HG02852 (cell line): ENCODE measurements around the gene CACNB4.
"Not testable (repeated sequence)": the region's sequence is repeated elsewhere in the genome, so short reads cannot be mapped to it uniquely, and the experiment has no call there.

Experiments
- ATAC-seq: cut with Tn5 transposase; IDR thresholded peaks from one replicate; pipeline ENCODE4 v1.9.1; 2021; ENCODE audit warnings: mild to moderate bottlenecking, moderate library complexity; ENCODE audit not compliant: unreplicated experiment

The CACNB4 gene

DNA sequence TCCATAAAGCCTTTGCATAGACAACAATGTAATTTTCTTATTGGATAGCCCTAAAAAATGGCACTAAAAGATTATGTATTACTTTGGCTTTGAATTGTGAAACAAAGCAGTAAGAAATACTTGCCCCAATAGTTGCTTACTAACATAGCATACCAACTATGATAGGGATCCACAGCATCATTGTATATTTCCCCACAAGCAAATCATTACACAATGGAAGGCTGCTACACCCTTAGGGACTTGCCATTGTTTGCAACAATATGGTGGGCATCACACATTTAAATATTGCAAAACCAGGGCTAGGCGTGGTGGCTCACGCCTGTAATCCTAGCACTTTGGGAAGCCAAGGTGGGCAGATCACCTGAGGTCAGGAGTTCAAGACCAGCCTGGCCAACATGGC is 74.4 kb downstream of the CACNB4 start:
- no peak for ATAC-seq

DNA sequence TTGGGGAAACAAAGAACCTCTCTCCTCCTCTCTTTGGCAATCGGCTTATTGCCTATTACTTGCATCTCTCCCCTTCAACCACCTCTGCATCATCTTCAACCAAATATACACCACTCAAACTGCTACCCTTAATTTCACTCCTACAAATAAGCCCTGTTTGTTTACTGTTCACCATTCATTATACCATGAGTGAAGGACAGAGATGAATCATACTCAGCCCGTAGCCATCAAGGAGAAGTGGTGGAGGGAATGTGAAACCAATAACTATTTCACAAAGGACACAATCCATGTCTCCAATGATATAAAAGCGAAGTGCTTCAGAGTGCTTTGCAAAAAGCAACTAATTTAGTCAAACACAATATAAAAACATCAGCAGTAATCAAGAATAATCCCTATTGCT is 76.8 kb downstream of the CACNB4 start:
- ATAC-seq: no peak

DNA sequence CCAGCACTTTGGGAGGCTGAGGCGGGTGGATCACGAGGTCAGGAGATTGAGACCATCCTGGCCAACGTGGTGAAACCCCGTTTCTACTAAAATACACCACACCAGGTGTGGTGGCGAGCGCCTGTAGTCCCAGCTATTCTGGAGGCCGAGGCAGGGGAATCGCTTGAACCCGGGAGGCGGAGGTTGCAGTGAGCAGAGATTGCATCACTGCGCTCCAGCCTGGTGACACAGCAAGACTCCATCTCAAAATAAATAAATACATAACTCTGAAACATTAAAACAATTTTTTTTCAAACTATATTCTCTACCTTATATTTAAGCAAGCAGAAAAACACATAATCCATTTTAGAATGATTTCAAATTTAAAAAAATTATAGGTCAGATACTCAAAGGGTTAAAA is 77.8 kb downstream of the CACNB4 start:
- ATAC-seq: not testable (repeated sequence)

DNA sequence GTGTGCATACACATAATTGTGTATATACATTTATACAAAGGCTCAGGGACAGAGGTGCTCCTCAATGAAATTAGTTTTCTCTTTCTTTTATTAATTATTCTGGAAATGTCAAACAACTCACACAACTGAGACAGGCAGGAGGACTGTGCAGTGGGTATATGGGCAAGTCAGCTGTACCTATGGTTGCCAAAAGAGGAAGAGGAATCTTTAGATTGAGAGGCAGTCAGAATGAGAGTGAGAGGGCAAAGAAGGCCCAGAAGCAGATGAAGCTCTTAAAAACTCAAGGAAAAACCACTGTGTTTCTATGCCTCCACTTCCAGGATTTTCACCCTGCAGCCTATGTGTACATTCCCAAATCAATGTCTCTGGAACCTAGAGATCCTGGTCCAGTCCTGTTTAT is 79.1 kb downstream of the CACNB4 start:
- no peak for ATAC-seq

DNA sequence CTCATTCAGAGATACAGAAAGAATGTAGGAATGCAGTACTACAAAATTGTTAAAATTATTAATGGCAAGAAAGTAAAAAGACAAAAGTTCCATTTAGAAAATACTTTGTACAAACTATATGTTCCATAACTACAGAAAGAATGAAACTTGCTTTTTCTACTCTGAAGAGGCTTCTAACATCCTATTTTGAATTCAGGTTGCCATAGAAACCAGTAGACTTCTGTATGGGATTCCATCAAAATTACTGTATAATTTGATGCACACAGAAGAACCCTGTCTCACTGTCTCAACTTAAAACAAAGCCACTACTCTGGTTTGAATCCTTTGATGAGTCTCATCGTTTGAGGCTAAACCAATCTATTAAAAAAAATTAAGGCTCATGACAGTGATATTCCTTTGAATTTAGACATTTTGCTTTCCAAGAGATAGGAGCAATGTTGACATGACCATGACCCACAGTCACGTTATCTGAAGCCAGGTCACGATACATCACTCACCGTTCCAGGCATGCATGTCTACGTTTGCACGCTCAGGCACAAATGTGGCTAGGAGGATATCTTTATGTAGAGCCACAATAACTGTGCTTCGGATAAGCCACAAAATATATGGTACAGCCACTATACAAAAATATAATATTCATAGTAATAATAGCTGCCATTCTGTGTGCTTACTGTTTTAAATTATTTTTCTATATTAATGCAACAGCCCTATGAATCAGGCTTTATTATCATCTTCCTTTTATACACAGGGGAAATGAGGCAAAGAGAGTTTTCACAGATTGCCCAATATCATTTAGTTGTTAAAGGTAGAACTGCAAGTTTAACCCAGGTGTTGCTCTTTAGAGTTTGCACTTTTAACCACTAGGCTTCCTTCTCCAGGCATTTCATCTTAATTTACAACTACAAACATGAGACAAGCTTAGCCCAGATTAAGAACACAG is 82.4 kb downstream of the CACNB4 start:
- no peak for ATAC-seq

GRCh38 chr2:152015552-152015951 is 83.3 kb downstream of the CACNB4 start:
- ATAC-seq: no peak

DNA sequence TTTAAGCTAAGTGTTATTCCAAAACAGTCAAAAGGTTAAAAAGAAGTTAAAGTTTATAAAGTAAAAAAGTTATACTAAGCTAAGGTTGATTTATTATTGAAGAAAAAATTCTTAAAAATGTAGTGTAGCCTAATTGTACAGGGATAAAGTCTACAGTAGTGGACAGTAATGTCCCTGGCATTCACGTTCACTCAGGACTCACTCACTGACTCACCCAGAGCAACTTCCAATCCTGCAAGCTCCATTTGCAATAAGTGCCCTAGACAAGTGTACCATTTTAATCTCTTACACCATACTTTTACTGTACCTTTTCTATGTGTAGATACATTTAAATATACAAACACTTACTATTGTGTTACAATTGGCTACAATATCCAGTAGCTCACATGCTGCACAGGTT is 86.1 kb downstream of the CACNB4 start:
- no peak for ATAC-seq

GRCh38 chr2:152011724-152012123 is 87.1 kb downstream of the CACNB4 start:
- no peak for ATAC-seq

- ATAC-seq: no peak
Measured at GRCh38 chr2:152005607-152006006, 93.2 kb downstream of the CACNB4 start.

- ATAC-seq: not testable (repeated sequence)
Measured at GRCh38 chr2:152003283-152003682, 95.6 kb downstream of the CACNB4 start.

- peak; percentile 70 for ATAC-seq
Measured at GRCh38 chr2:151999053-151999452, 99.8 kb downstream of the CACNB4 start.

DNA sequence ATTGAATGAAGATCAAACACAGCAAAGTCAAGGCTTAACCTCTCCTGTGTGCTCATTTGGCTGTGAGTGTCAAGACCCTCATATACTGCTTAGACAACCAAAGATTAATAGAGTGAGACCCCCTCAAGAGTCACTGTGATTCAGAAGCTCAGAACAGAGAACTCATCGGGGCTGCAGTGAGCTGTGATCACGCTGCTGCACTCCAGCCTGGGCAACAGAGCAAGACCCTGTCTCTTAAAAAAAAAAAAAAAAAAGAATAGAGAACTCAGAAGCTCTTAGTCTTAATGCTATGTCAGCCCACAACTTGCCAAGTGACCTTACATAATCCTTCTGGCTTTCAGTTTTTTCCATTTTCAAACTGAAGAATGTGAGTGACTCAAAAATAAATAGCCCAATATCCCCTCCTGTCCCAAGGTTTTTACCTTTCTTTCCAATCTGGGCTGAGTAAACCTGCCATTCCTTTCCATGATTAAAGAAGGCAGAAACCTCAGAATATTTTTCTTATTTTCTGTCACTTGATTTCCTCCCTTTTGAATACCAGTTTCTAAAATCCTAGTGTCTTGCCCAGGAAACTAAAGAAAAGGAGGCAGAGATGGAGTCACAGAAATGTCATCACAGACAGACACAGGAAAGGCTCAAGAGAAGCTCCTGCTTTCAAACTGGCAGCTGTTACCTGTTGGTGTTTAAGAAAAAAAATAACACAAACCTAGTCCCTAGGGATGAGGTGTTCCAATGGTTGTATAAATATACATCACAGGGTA is 102.4 kb downstream of the CACNB4 start:
- ATAC-seq: no peak

- ATAC-seq: no peak
Measured at GRCh38 chr2:151995161-151995557, 103.7 kb downstream of the CACNB4 start.

DNA sequence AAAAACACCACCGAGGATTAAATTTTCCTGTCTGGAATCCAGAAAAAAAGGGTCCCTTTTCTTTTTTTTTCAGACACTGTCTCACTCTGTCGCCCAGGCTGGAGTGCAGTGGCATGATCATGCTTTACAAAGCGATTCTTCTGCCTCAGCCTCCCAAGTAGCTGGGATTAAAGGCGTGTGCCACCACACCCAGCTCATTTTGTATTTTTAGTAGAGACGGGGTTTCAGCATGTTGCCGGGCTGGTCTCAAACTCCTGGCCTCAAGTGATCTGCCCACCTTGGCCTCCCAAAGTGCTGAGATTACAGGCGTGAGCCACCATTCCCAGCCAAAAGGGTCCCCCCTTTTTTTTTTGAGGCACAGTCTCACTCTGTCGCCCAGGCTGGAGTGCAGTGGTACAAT is 104.7 kb downstream of the CACNB4 start:
- not testable (repeated sequence) for ATAC-seq

DNA sequence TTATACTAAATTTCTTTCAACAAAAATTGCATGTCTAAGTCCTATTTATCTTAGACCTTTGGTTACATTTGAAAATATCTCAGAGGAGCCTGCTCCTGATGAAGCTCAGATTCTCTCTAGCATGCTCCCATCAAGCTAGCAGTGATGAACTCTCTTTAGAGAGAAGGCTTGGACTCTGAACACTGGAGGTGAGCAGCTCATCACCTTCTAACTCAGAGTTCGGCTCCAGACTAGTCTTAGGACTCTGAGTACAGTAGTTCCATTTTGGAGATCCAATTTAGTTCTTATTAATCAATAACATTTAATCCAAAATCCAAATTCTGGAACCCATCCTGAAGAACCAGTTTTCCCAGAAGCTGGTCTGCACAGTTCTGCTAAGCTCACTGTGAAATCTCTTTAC is 107.8 kb downstream of the CACNB4 start:
- ATAC-seq: no peak

DNA sequence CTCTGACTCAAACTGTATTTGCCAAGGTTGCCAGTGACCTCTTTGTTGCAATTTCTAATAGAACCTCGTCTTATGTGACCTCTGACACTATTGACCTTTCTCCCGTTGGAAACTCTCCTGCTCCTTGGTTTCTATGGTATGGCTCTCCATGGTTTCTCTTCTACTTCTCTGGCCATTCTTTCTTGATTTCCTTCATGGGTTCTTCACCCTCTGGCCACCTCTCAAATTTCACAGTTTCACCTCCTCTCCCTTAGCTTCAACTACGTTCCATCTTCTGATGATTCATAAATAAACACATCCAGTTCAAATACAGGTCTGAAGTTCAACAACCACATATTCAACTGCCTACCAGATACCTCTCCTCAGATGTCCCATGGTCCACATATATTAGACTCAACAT is 109.5 kb downstream of the CACNB4 start:
- ATAC-seq: no peak

GRCh38 chr2:151987484-151987883 is 111.4 kb downstream of the CACNB4 start:
- no peak for ATAC-seq

GRCh38 chr2:151984424-151985083 is 114.3 kb downstream of the CACNB4 start:
- peak; percentile 67 for ATAC-seq

- no peak for ATAC-seq
Measured at GRCh38 chr2:151983221-151983620, 115.6 kb downstream of the CACNB4 start.

GRCh38 chr2:151981886-151982285 is 117.0 kb downstream of the CACNB4 start:
- no peak for ATAC-seq

DNA sequence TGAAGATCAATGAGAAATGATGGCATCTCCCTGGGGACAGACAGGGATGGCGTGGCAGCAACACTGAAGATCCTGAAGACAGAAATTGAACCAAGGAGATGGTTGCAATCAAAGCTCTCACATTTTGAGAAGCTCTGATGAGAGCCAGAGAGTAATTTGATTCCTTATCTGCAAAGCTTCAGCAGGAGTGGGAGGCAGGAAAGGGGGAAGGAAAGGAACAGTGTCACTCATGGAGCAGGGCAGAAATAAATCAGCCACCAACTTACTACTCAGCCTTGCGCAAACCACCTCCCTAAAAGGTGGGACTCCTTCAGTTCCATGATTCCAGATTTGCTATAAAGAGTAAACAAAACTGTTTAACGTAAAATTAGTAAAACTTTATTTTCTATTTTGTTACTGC is 119.2 kb downstream of the CACNB4 start:
- ATAC-seq: no peak
